GM10847 (cell line): ENCODE measurements around the gene PRPF40B.

ENCODE experiments used
- POLR2A ChIP-seq: IDR thresholded peaks from 2 replicates; pipeline ENCODE4 v1.6.1; 2011; ENCODE audit not compliant: insufficient read length; ENCODE audit errors: extremely low read depth

PRPF40B gene

DNA sequence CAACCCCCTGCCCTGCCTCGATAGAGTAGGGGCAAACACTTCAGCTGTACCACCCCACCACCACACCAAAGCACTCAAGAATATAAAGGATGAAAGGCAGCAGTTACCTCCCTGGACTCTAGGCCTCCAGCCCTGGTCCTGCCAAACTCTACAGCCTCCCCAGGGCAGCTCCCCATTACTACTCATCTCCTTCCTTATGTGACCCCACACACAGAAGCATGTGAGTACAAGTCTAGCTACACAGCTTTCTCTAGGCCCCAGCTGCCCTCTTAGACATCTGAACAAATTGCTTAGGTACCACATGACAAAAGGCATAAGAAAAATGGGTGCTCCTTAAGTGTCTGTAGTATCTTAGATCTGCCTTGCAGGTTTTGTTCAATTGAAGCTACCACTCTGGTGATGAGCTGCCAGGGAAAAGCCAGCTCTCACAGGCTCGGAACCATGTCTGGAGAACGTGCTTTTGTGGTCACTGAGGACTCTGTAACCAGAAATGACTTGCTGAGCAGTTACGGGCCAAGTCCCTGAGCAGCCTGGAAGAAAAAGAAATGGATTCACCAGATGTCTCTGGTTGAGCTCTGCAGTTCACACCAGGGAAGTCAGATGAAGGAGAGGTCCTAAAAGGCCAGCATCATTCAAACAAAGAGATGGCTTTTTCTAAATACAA is 51.1 kb downstream of the PRPF40B start:
- no peak for TF ChIP-seq POLR2A

DNA sequence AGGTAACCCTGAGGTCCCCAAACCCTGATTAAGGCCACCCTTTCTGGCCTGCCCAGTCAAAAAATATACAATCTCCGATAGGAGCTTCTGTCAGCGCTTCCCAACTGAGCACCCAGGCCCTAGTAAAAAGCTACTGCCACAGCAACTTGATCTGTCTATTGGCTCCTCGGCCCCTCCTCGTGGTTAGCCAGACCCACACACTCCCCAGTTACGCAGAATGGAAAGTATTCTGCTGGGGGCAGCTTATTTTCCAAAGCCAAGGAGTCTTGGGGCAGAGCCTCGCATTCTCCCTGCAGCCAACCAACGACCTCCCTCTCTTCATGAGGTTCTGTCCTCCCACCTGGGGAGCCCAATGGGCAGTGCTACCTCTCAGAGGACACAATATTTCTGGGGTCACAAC is 51.8 kb downstream of the PRPF40B start:
- no peak for TF ChIP-seq POLR2A

- TF ChIP-seq POLR2A: no peak
These were observed 55.4 kb downstream of the PRPF40B start for GRCh38 chr12:49678711-49679110.

DNA sequence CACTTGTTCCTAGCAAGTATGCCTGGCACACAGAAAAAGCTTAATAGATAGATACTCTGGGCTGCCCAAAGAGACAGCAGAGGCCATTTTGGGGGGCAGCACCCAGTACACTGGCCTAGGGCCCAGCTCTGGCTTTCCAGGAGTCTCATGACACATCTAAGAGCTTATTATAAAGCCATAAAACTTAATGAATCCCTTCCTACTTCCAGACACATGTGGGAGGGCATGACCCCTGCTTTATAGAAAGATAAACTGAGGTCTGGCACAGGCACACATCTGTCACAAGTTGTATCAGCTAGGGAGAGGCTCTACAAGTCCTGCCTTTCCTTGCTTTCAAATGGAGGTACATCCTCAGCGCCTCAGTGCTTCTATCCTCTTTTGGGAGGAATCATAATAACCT is 56.7 kb downstream of the PRPF40B start:
- no peak for TF ChIP-seq POLR2A

- TF ChIP-seq POLR2A: no peak
These were observed 60.4 kb downstream of the PRPF40B start for GRCh38 chr12:49683599-49684309.

- TF ChIP-seq POLR2A: no peak
These were observed 61.0 kb downstream of the PRPF40B start for GRCh38 chr12:49684310-49684854.

- TF ChIP-seq POLR2A: no peak
These were observed 64.6 kb downstream of the PRPF40B start for GRCh38 chr12:49687941-49688340.

GRCh38 chr12:49689237-49689636 is 65.9 kb downstream of the PRPF40B start:
- TF ChIP-seq POLR2A: no peak

DNA sequence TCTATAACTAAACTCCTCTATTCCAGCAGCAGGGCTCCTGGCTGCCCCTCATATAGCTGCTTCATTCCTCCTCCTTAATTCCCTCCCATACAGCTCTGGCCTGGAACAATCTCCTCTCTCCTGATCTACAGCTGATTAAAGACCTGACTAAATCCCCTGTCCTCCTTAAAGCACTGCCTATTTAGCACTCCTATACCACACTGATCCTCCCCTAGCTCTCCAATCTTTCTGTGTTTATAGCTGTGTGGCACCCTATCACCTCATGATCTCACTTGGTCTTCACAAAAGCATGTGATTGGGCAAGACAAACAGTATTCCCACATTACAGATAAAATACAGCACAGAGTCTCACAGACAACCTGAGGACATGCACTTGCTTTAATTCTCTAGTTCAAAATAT is 66.4 kb downstream of the PRPF40B start:
- TF ChIP-seq POLR2A: no peak

DNA sequence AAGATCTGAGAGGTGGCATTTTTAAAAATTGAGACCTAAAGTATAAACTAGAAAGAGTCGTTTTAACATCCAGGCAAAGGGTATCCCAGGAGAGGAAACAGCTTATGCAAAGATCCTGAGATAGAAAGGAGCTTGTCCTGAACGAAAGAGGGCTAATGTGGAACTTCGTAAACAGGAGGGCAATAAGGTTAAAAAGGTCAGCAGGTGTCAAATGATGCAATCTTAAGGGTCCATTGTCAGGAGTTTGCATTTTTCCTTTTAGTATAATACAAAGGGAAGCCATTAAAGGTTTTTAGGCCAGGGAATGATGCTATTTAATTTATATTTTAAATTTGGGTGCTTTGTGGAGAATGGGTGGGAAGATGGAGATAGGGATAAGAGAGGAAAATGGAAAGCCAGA is 69.5 kb downstream of the PRPF40B start:
- no peak for TF ChIP-seq POLR2A

- no peak for TF ChIP-seq POLR2A
These were observed 70.6 kb downstream of the PRPF40B start for GRCh38 chr12:49693931-49694444.
